ENCODE measurements around the gene ING4. TPM values are rescaled to one million over a fixed set of nuclear protein-coding genes. Genes with fewer than 3 reads are reported as not detected.

The ING4 gene
- total RNA-seq, 1 experiment from 2014 or later = 23.8 TPM

DNA sequence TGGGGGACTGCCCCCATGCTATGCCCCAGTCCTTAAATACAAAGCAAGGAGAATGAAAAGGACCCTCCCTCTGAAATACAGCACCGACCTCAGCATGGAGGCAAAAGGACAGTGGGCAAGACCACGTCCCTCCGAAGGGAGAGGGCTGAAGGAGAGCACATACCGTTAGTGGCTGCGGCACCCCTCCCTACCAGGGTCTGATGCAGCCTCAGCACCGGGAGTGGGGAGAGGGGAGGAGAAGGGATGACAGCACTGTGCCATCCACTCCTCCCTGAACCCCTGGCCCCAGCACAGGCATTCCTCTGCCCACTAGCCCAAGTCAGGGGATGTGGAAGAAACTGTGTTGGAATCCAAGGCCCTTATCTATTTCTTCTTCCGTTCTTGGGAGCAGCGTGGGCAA is 12.1 kb downstream of the ING4 start:
- H3K36me3 ChIP-seq (ENCODE audit: low read depth, low read length) = no peaks in the 10 kb centered on the region
- DNase-seq = no peak
- no peak overlapping the region for H3K4me2 ChIP-seq (ENCODE audit: low read length)
- ChIA-PET POLR2A (ENCODE audit: unreplicated experiment) (no interaction called here), CTCF (no interaction called here)
- H3K9me3 ChIP-seq (ENCODE audit: low read length) = no peaks in the 10 kb centered on the region
- no peaks in the 10 kb centered on the region for H3K79me2 ChIP-seq (ENCODE audit: low read length)
- no peaks in the 10 kb centered on the region for H3K9me2 ChIP-seq (replicated peaks; ENCODE audit: low read length)
- H3K4me3 ChIP-seq (ENCODE audit: low read length) = no peak overlapping the region
- intact Hi-C loops (cut with micrococcal nuclease) = no loop called here
- H3F3A ChIP-seq (ENCODE audit: low read length, unreplicated experiment) = no peaks in the 10 kb centered on the region
- H2AFZ ChIP-seq (ENCODE audit: low read length) = no peak overlapping the region
- H3K4me1 ChIP-seq (ENCODE audit: insufficient read depth, low read length) = no peaks in the 10 kb centered on the region
- no TSS peak for BruUV-seq (replicated peaks)
- ATAC-seq = no peak
- no peak for TF ChIP-seq EZH2phosphoT487 (IDR thresholded peaks at IDR 0.05; ENCODE audit: borderline replicate concordance, low read length)
- TF ChIP-seq, protein P1, sequence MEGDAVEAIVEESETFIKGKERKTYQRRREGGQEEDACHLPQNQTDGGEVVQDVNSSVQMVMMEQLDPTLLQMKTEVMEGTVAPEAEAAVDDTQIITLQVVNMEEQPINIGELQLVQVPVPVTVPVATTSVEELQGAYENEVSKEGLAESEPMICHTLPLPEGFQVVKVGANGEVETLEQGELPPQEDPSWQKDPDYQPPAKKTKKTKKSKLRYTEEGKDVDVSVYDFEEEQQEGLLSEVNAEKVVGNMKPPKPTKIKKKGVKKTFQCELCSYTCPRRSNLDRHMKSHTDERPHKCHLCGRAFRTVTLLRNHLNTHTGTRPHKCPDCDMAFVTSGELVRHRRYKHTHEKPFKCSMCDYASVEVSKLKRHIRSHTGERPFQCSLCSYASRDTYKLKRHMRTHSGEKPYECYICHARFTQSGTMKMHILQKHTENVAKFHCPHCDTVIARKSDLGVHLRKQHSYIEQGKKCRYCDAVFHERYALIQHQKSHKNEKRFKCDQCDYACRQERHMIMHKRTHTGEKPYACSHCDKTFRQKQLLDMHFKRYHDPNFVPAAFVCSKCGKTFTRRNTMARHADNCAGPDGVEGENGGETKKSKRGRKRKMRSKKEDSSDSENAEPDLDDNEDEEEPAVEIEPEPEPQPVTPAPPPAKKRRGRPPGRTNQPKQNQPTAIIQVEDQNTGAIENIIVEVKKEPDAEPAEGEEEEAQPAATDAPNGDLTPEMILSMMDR (conservative IDR thresholded peaks at IDR 0.05; ENCODE audit: low read depth, low read length) = no peak
- no peak for TF ChIP-seq EZH2 (IDR thresholded peaks at IDR 0.05; ENCODE audit: low read length, unreplicated experiment)
- H3K27me3 ChIP-seq (ENCODE audit: low read length) = no peaks in the 10 kb centered on the region
- no peak overlapping the region for H3K9ac ChIP-seq (ENCODE audit: low read length)
- no peak overlapping the region for H3K27ac ChIP-seq (ENCODE audit: low read length)
- H4K20me1 ChIP-seq (ENCODE audit: low read length) = no peaks in the 10 kb centered on the region

DNA sequence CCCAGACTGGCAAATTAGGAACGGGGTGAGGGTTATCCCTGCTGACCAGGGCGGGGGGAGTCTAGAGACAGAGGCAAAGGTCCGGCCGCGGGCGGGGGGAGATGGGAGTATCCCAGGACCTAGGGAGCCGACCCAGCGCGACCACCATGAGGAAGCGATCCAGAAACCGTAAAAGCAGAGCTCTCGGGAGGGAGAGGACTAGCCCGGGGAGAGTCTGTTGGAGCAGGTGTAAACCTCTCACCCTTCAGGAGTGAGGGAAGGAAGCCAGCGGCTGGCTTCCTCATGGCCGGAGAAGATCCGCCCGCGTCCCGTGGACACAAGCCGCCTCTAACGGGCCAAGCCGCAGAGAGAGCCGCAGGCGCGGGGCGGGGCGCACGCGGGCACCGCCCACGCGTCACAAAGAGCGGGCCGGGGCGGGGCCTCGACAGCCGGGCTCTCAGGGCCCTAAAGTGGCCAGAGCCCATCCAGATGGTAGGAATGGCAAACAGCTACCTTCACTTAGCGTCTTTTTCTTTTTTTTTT is 15.8 kb downstream of the ING4 start, which contains the start of gene ACRBP:
ACRBP (minus strand) TSS at position 350 of the 522 bp plus-strand sequence; CDS start at position 284, 66 bp downstream.
- Histone ChIP-seq H3K9ac (ENCODE audit: low read length) (no peak within 1 kb of the TSS), H3K9me2 (replicated peaks; ENCODE audit: low read length) (no peaks in the 10 kb centered on the region), H3K36me3 (ENCODE audit: low read depth, low read length) (no peaks in the 10 kb centered on the region), H3K4me1 (ENCODE audit: insufficient read depth, low read length) (no peaks in the 10 kb centered on the region), H3K4me2 (ENCODE audit: low read length) (no peak within 1 kb of the TSS), H3K27me3 (ENCODE audit: low read length) (no peaks in the 10 kb centered on the region), H4K20me1 (ENCODE audit: low read length) (no peaks in the 10 kb centered on the region), H3K9me3 (ENCODE audit: low read length) (no peaks in the 10 kb centered on the region), H3K79me2 (ENCODE audit: low read length) (no peaks in the 10 kb centered on the region), H3F3A (ENCODE audit: low read length, unreplicated experiment) (no peaks in the 10 kb centered on the region), H3K27ac (ENCODE audit: low read length) (no peak within 1 kb of the TSS), H2AFZ (ENCODE audit: low read length) (no peak within 1 kb of the TSS), H3K4me3 (ENCODE audit: low read length) (no peak within 1 kb of the TSS)
- no peak for ATAC-seq
- intact Hi-C loops (cut with micrococcal nuclease) = no loop called here
- TF ChIP-seq, protein P1 (conservative IDR thresholded peaks at IDR 0.05; ENCODE audit: low read depth, low read length) = no peak
- TF ChIP-seq EZH2 (IDR thresholded peaks at IDR 0.05; ENCODE audit: low read length, unreplicated experiment) = no peak
- TF ChIP-seq EZH2phosphoT487 (IDR thresholded peaks at IDR 0.05; ENCODE audit: borderline replicate concordance, low read length) = no peak
- no peak for DNase-seq
- ChIA-PET CTCF (no interaction called here), POLR2A (ENCODE audit: unreplicated experiment) (no interaction called here)
- no TSS peak for BruUV-seq (replicated peaks)

DNA sequence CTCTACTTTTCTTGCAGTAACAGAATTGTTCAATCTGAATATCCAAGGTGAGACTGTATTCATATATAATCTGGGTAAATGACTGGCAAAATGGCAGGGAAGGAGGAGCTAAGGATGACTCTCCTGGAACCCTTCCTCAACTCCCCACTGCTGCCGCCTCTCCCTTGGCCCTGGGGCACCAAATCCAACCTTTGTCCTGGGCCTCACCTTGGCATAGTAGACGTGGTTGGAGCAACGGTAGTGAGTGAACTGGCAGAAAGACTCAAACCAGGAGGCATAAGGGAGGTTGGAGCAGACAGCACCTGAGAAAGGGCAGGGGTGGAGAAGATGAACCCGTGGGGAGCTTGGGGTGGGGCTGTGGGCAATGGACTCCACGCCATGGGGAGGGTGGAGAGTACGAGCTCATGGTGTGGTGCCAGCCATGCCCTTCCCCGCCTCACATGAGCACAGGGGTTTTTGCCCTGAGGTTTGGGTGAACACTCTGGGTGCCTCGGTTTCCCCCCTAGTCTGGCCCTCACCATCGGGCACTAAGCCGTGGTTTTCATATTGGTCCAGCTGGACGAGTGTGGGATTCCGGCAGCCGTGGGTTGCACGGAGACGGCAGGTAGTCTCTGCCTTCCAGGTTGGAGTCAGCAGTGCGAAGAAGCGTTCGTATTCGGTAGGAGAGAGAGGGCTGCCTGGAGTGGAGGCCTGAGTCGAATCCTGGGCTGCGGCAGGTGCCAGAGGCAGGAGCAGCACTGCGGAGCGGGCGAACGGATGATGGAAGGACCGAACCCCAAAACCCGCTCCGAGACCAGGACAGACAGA is 16.4 kb downstream of the ING4 start:
- H3K4me3 ChIP-seq (ENCODE audit: low read length) = no peak overlapping the region
- DNase-seq (no peak), ATAC-seq (no peak)
- H3K79me2 ChIP-seq (ENCODE audit: low read length) = no peaks in the 10 kb centered on the region
- H3F3A ChIP-seq (ENCODE audit: low read length, unreplicated experiment) = no peaks in the 10 kb centered on the region
- H3K4me1 ChIP-seq (ENCODE audit: insufficient read depth, low read length) = no peaks in the 10 kb centered on the region
- POLR2A ChIA-PET (ENCODE audit: unreplicated experiment) = no interaction called here
- H2AFZ ChIP-seq (ENCODE audit: low read length) = no peak overlapping the region
- no peaks in the 10 kb centered on the region for H3K36me3 ChIP-seq (ENCODE audit: low read depth, low read length)
- H3K9me2 ChIP-seq (replicated peaks; ENCODE audit: low read length) = no peaks in the 10 kb centered on the region
- CTCF ChIA-PET = no interaction called here
- intact Hi-C loops (cut with micrococcal nuclease) = no loop called here
- H3K27ac ChIP-seq (ENCODE audit: low read length) = no peak overlapping the region
- no peaks in the 10 kb centered on the region for H3K27me3 ChIP-seq (ENCODE audit: low read length)
- TF ChIP-seq EZH2 (IDR thresholded peaks at IDR 0.05; ENCODE audit: low read length, unreplicated experiment) (no peak), EZH2phosphoT487 (IDR thresholded peaks at IDR 0.05; ENCODE audit: borderline replicate concordance, low read length) (no peak)
- TF ChIP-seq, protein P1 (conservative IDR thresholded peaks at IDR 0.05; ENCODE audit: low read depth, low read length) = no peak
- no peak overlapping the region for H3K9ac ChIP-seq (ENCODE audit: low read length)
- H4K20me1 ChIP-seq (ENCODE audit: low read length) = no peaks in the 10 kb centered on the region
- BruUV-seq (replicated peaks) = no TSS peak
- H3K4me2 ChIP-seq (ENCODE audit: low read length) = no peak overlapping the region
- no peaks in the 10 kb centered on the region for H3K9me3 ChIP-seq (ENCODE audit: low read length)

Measured in PC-3 (cell line).